Spinal cord (tissue), 10 donors: ENCODE measurements around the gene ZBTB8OS. TPM values are rescaled to one million over a fixed set of nuclear protein-coding genes. Genes with fewer than 3 reads are reported as not detected.
"Not testable (repeated sequence)": the region's sequence is repeated elsewhere in the genome, so short reads cannot be mapped to it uniquely, and the experiment has no call there.

ENCODE experiments used
- DNase-seq, 6 donors: peaks; one replicate each; pipeline versions ENCODE4 v3.0.0 to v3.0.0-alpha.2; 2013 to 2015; ENCODE audit warnings: low spot score in 6 of 6, low read depth in 4 of 6
- H3K27ac ChIP-seq: one replicate; pipeline ENCODE4 v1.5.1; 2013; ENCODE audit warnings: low read depth, low read length, control low read depth
- H3K27me3 ChIP-seq: one replicate; pipeline ENCODE4 v1.6.1; 2013; ENCODE audit warnings: low read length; ENCODE audit not compliant: control insufficient read depth, insufficient read depth
- H3K36me3 ChIP-seq: one replicate; pipeline ENCODE4 v1.6.1; 2013; ENCODE audit warnings: low read length; ENCODE audit not compliant: control insufficient read depth, insufficient read depth
- H3K4me1 ChIP-seq: one replicate; pipeline ENCODE4 v1.6.1; 2013; ENCODE audit warnings: low read length; ENCODE audit not compliant: control insufficient read depth, insufficient read depth
- H3K4me3 ChIP-seq: one replicate; pipeline ENCODE4 v1.5.1; 2013; ENCODE audit warnings: low read depth, low read length, control low read depth
- H3K9me3 ChIP-seq: one replicate; pipeline ENCODE4 v1.6.1; 2013; ENCODE audit warnings: low read length; ENCODE audit not compliant: control insufficient read depth, insufficient read depth
- WGBS: methylation state at CpG from one replicate; pipeline ENCODE4 v1.1.5; 2013; ENCODE audit warnings: missing lambda C conversion rate; ENCODE audit not compliant: insufficient coverage; 5-methylcytosine and 5-hydroxymethylcytosine counted together
- polyA plus RNA-seq, 2 donors: library from polyadenylated mRNA; unstranded; fragments of 120-200 nt; gene quantifications; one replicate each; pipeline ENCODE4 v1.2.1, GENCODE V29; 2013; ENCODE audit not compliant: insufficient read length in 2 of 2
- total RNA-seq, 2 donors: library from RNA; depleted of rRNA in 1 of 2; stranded (reverse); fragments of 120-200 nt in 1 of 2; fragments of >200 nt in 1 of 2; gene quantifications; one replicate each; pipeline versions ENCODE4 v1.2.3 to v1.2.4, GENCODE V29; 2013 to 2014
- donor health status: healthy.

The ZBTB8OS gene
- total and polyA plus RNA-seq, 4 donors: 26.6 to 51.0 (median 44.2) TPM

GRCh38 chr1:32632829-32633228 lies 17.5 kb downstream of the ZBTB8OS start:
- no CpG with 5 or more reads among the region's 2 CpGs for WGBS
- Histone ChIP-seq H3K36me3 (peaks cover 36% of the 10 kb centered on the region), H3K27me3 (no peaks in the 10 kb centered on the region), H3K4me3 (no peak overlapping the region), H3K9me3 (no peaks in the 10 kb centered on the region), H3K4me1 (peaks cover 2% of the 10 kb centered on the region), H3K27ac (no peak overlapping the region)
- DNase-seq: no peak

- not testable (repeated sequence) for DNase-seq
- 100% methylated on average over 4 of the region's 4 CpGs for WGBS
- peaks cover 43% of the 10 kb centered on the region for H3K36me3 ChIP-seq
These were observed 20.2 kb downstream of the ZBTB8OS start for GRCh38 chr1:32630173-32630572.

GRCh38 chr1:32627596-32628162 lies 22.7 kb downstream of the ZBTB8OS start:
- no peak overlapping the region for H3K27ac ChIP-seq
- no peak overlapping the region for H3K4me3 ChIP-seq
- no peak for DNase-seq
- peaks cover 48% of the 10 kb centered on the region for H3K36me3 ChIP-seq
- H3K27me3 ChIP-seq: no peaks in the 10 kb centered on the region
- WGBS: 94% methylated on average over 6 of the region's 11 CpGs
- no peaks in the 10 kb centered on the region for H3K4me1 ChIP-seq
- no peaks in the 10 kb centered on the region for H3K9me3 ChIP-seq

More at GRCh38 chr1:32630173-32630572, 20.2 kb downstream of the ZBTB8OS start:
- H3K27ac ChIP-seq, H3K4me3 ChIP-seq, H3K9me3 ChIP-seq, H3K4me1 ChIP-seq, H3K27me3 ChIP-seq: not testable (repeated sequence)

- Histone ChIP-seq H3K36me3 (peaks cover 41% of the 10 kb centered on the region), H3K4me1 (no peaks in the 10 kb centered on the region), H3K27me3 (no peaks in the 10 kb centered on the region), H3K9me3 (no peaks in the 10 kb centered on the region), H3K4me3 (no peak overlapping the region), H3K27ac (no peak overlapping the region)
- no CpG with 5 or more reads among the region's 1 CpG for WGBS
- DNase-seq: no peak
These were observed 24.2 kb downstream of the ZBTB8OS start for GRCh38 chr1:32626176-32626575.

- H3K36me3 ChIP-seq: peaks cover 22% of the 10 kb centered on the region
- H3K4me1 ChIP-seq: no peaks in the 10 kb centered on the region
- no peak for DNase-seq
- no peaks in the 10 kb centered on the region for H3K27me3 ChIP-seq
- H3K4me3 ChIP-seq: no peak overlapping the region
- no CpG with 5 or more reads among the region's 5 CpGs for WGBS
- H3K27ac ChIP-seq: no peak overlapping the region
- no peaks in the 10 kb centered on the region for H3K9me3 ChIP-seq
These were observed 26.6 kb downstream of the ZBTB8OS start for GRCh38 chr1:32623775-32624174.

- H3K36me3 ChIP-seq: peaks cover 17% of the 10 kb centered on the region
- H3K27ac ChIP-seq: no peak overlapping the region
- H3K4me1 ChIP-seq: no peaks in the 10 kb centered on the region
These were observed 27.3 kb downstream of the ZBTB8OS start for GRCh38 chr1:32622806-32623681.

GRCh38 chr1:32622205-32622604 lies 28.1 kb downstream of the ZBTB8OS start:
- Histone ChIP-seq H3K9me3 (no peaks in the 10 kb centered on the region), H3K4me3 (no peak overlapping the region), H3K36me3 (peaks cover 10% of the 10 kb centered on the region), H3K27me3 (no peaks in the 10 kb centered on the region), H3K27ac (no peak overlapping the region), H3K4me1 (no peaks in the 10 kb centered on the region)
- WGBS: no CpG with 5 or more reads among the region's 2 CpGs
- DNase-seq: no peak

More at GRCh38 chr1:32622806-32623681, 27.3 kb downstream of the ZBTB8OS start:
- H3K27me3 ChIP-seq: no peaks in the 10 kb centered on the region
- no peaks in the 10 kb centered on the region for H3K9me3 ChIP-seq
- DNase-seq: no peak
- H3K4me3 ChIP-seq: no peak overlapping the region
- 89% methylated on average over 3 of the region's 3 CpGs for WGBS

GRCh38 chr1:32619701-32620485 lies 30.5 kb downstream of the ZBTB8OS start:
- Histone ChIP-seq H3K27me3 (no peaks in the 10 kb centered on the region), H3K4me1 (no peaks in the 10 kb centered on the region), H3K27ac (no peak overlapping the region), H3K4me3 (no peak overlapping the region), H3K36me3 (peaks cover 3% of the 10 kb centered on the region), H3K9me3 (no peaks in the 10 kb centered on the region)
- WGBS: 100% methylated on average over 1 of the region's 5 CpGs
- peak in 2 of 6 donors; percentile 41 to 61 for DNase-seq

- no CpG with 5 or more reads among the region's 5 CpGs for WGBS
These were observed 31.6 kb downstream of the ZBTB8OS start for GRCh38 chr1:32618673-32619221.

More at GRCh38 chr1:32618673-32619221, 31.6 kb downstream of the ZBTB8OS start:
- H3K27ac ChIP-seq: no peak overlapping the region
- no peak for DNase-seq
- no peaks in the 10 kb centered on the region for H3K4me1 ChIP-seq
- H3K4me3 ChIP-seq: no peak overlapping the region
- H3K9me3 ChIP-seq: no peaks in the 10 kb centered on the region
- no peaks in the 10 kb centered on the region for H3K36me3 ChIP-seq
- H3K27me3 ChIP-seq: no peaks in the 10 kb centered on the region
